Upper lobe of right lung (tissue), 1 donor: ENCODE data around the gene SRGAP1. TPM values are rescaled to one million over a fixed set of nuclear protein-coding genes. Genes with fewer than 3 reads are reported as not detected.
A peak's percentile ranks its signal among the peaks of the same experiment; 100 is the strongest.

Experiments
- ATAC-seq: fragments of 200-7000 bp; cut with Tn5 transposase; one replicate; pipeline ENCODE4 v1.9.1; 2020; ENCODE audit warnings: mild to moderate bottlenecking, moderate library complexity
- DNase-seq: peaks from one replicate; pipeline ENCODE4 v3.0.0-alpha.2; 2020
- H3K27ac ChIP-seq: fragments of 200-600 bp; one replicate; pipeline ENCODE4 v1.8.0; 2022
- H3K27me3 ChIP-seq: fragments of 200-600 bp; one replicate; pipeline ENCODE4 v1.8.0; 2022; ENCODE audit warnings: mild to moderate bottlenecking
- H3K36me3 ChIP-seq: fragments of 200-600 bp; one replicate; pipeline ENCODE4 v1.8.0; 2022
- H3K4me1 ChIP-seq: fragments of 200-600 bp; one replicate; pipeline ENCODE4 v1.8.0; 2022
- H3K4me3 ChIP-seq: fragments of 200-600 bp; one replicate; pipeline ENCODE4 v1.8.0; 2022; ENCODE audit warnings: mild to moderate bottlenecking
- H3K9me3 ChIP-seq: fragments of 200-600 bp; one replicate; pipeline ENCODE4 v1.8.0; 2022
- intact Hi-C: fragments of 100-400 bp; cut with DNase I; formaldehyde crosslinking; loops from one replicate; pipeline ENCODE4 v1.11.0; 2022
- total RNA-seq: library from RNA; stranded (reverse); fragmentation: NEBNext Ultra II Directional; extraction: Animal tissue kit (Norgen Biotek cat#: 25700); gene quantifications from one replicate; pipeline ENCODE4 v1.2.1, GENCODE V29; 2021
- TF ChIP-seq, protein P1 (sequence below): fragments of 200-600 bp; IDR thresholded peaks from one replicate; pipeline ENCODE4 v1.8.0; 2022; ENCODE audit warnings: antibody characterized with exemption
- donor health status: DM: no; HTN: yes; CAD: no; lungs with severe emphysema.

Gene SRGAP1
- total RNA-seq, 1 donor from 2014 or later = 11.4 TPM

DNA sequence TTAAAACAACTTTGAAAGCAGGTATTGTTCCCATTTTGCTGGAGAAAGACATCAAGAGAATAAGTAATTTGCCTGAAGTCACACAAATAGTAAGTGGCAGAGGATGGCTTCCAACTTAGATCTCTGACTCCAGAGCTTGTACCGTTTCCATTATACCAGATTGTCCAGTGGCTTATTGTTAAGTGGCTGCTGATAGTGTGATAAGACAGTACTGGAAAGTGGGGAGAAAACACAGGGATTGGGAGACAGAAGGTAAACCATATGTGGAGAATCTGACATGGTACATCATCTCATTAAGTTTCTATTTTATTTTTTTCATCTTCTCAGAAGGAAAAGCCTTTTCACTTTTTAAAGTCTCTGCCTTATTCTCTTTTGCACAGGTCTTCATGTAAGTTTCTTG, 108.5 kb downstream of the SRGAP1 start:
- H3K9me3 ChIP-seq = no peaks in the 10 kb centered on the region
- no peak overlapping the region for H3K27ac ChIP-seq
- H3K4me1 ChIP-seq = peaks cover 29% of the 10 kb centered on the region
- no peak overlapping the region for H3K4me3 ChIP-seq
- no peaks in the 10 kb centered on the region for H3K27me3 ChIP-seq
- H3K36me3 ChIP-seq = no peaks in the 10 kb centered on the region
- TF ChIP-seq, protein P1, sequence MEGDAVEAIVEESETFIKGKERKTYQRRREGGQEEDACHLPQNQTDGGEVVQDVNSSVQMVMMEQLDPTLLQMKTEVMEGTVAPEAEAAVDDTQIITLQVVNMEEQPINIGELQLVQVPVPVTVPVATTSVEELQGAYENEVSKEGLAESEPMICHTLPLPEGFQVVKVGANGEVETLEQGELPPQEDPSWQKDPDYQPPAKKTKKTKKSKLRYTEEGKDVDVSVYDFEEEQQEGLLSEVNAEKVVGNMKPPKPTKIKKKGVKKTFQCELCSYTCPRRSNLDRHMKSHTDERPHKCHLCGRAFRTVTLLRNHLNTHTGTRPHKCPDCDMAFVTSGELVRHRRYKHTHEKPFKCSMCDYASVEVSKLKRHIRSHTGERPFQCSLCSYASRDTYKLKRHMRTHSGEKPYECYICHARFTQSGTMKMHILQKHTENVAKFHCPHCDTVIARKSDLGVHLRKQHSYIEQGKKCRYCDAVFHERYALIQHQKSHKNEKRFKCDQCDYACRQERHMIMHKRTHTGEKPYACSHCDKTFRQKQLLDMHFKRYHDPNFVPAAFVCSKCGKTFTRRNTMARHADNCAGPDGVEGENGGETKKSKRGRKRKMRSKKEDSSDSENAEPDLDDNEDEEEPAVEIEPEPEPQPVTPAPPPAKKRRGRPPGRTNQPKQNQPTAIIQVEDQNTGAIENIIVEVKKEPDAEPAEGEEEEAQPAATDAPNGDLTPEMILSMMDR = no peak
- intact Hi-C loops = no loop called here
- DNase-seq (no peak), ATAC-seq (no peak)

DNA sequence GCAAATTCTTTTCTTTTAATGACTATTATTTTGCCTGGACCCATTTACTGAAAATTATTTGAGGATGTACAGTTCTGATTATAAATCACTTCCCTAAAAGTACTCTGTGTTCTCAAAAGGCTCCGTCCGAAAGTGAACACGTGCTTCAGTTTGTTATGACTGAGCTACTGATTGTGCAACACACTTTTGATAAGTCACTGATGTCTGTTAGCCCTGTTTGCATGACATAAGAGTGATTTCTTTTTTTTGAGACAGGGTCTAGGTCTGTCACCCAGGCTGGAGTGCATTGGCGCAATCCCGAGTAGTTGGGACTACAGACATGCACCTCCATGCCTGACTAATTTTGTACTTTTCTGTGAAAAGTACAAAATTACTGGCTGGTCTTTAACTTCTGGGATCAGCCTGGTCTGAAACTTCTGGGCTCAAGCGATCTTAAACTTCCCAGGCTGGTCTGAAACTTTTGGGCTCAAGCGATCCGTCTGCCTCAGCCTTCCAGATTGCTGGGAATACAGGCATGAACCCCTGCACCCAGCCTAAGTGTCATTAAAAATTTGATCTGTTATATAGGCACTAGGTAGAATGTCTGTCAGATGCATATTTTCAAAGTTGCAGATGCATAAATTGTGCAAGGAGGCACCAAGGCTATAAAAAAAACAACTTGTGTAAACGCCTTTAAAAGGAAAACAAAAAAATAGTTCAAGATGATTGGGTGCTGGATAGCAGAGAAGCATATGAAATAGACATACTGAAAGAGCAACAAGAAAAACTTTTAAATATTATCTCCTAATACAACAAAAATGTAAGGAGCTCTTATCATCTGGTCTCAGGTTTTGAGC, 111.5 kb downstream of the SRGAP1 start:
- H3K4me3 ChIP-seq = peak overlapping the region; percentile 9
- TF ChIP-seq, protein P1 = no peak
- intact Hi-C loops = no loop called here
- H3K27me3 ChIP-seq = no peaks in the 10 kb centered on the region
- H3K36me3 ChIP-seq = no peaks in the 10 kb centered on the region
- H3K27ac ChIP-seq = peak overlapping the region; percentile 61
- ATAC-seq = peak; percentile 93
- H3K9me3 ChIP-seq = no peaks in the 10 kb centered on the region
- DNase-seq = no peak
- peaks cover 20% of the 10 kb centered on the region for H3K4me1 ChIP-seq

GRCh38 chr12:63957496-63957895, 113.0 kb downstream of the SRGAP1 start:
- Histone ChIP-seq H3K9me3 (no peaks in the 10 kb centered on the region), H3K27ac (peak overlapping the region; percentile 61), H3K27me3 (no peaks in the 10 kb centered on the region), H3K36me3 (no peaks in the 10 kb centered on the region), H3K4me3 (no peak overlapping the region), H3K4me1 (peaks cover 20% of the 10 kb centered on the region)
- TF ChIP-seq, protein P1 = no peak
- DNase-seq = no peak
- ATAC-seq = no peak
- intact Hi-C loops = no loop called here

DNA sequence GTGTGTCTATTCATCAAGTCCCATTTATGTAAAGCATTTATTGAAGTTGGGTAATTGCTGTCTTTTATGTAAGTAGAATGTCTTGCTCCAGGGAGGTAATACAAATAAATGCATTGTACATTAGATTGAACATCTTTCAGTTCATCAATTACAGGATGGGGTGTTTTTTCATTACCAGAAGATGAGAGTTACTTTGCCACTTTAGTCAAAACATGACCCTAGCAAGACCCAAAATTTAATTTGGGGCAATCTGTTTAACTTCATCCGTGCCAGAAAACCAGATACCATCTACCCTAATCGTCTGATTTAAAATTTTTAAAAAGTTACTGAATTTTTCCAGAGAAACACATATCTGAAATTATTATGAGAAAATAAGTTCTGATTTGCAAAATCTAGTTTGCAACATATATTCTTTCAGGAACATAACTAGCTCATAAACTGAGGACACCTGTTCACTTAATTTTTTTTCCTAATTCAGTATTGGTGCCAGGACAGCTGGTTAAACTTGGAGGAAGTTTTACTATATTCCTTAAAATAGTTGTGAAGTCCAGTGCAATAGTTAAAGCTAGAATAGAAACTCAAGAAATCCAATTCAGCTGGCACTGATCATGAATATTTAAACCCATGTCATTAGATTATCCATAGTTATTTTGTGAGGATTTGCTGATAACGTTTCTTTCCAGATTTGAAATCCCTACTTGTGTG, 114.5 kb downstream of the SRGAP1 start:
- TF ChIP-seq, protein P1 = no peak
- H3K27me3 ChIP-seq = no peaks in the 10 kb centered on the region
- H3K4me1 ChIP-seq = peaks cover 20% of the 10 kb centered on the region
- no peak for ATAC-seq
- H3K9me3 ChIP-seq = no peaks in the 10 kb centered on the region
- intact Hi-C loops = no loop called here
- H3K36me3 ChIP-seq = no peaks in the 10 kb centered on the region
- no peak overlapping the region for H3K27ac ChIP-seq
- H3K4me3 ChIP-seq = no peak overlapping the region
- no peak for DNase-seq

DNA sequence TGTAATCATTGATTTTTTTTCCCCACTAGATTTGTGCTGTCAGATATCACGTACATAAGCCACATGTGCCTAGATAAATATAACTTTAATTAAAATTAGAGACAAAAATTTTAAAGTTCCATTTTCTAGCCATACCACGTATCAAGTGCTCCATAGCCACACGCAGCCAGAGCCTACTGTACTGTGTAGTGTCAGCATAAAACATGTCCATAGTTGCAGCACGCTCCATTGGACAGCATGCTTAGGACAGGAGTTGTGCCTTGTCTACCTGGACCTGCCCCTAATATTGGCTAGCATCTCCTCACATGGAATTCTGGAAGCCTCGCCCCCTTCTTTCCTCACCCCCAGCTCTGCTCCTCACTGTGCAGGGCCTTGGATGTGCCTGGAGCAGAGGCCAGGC, 116.5 kb downstream of the SRGAP1 start:
- H3K27me3 ChIP-seq = no peaks in the 10 kb centered on the region
- DNase-seq = no peak
- ATAC-seq = peak; percentile 28
- no peaks in the 10 kb centered on the region for H3K36me3 ChIP-seq
- no peak overlapping the region for H3K27ac ChIP-seq
- TF ChIP-seq, protein P1 = no peak
- no peak overlapping the region for H3K4me3 ChIP-seq
- H3K9me3 ChIP-seq = no peaks in the 10 kb centered on the region
- H3K4me1 ChIP-seq = peaks cover 10% of the 10 kb centered on the region
- intact Hi-C loops = no loop called here
